D341Med (cell line): ENCODE measurements around the gene PHAF1.

Experiments used
- DNase-seq: peaks from one replicate; pipeline ENCODE4 v3.0.0; 2012; ENCODE audit warnings: low spot score

Gene PHAF1

DNA sequence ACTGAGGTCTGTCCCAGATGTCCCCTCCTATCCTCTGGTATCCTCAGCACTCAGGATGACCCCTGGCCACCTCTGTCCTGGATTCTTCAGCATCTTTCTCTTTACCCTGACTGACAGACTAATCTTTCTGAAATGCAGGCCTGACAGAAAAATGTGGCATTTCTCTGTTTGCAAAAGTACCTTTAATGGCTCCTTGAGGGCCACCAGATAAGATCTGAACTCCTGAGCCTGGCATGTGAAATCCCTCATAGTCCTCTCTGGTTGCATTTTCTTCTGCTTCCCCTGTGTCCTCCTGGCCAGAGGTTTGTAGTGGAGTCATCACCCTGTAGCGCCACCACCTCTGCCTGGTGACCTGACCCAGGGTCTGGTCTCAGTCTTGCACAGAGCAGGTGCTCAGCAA is 87.1 kb downstream of the PHAF1 start:
- DNase-seq = no peak

GRCh38 chr16:67197704-67198103 is 88.0 kb downstream of the PHAF1 start:
- DNase-seq = no peak
